HCT116 (cell line): Measurements from ENCODE around the gene NHSL2.

Experiments
- ELF1 ChIP-seq: IDR thresholded peaks from 2 replicates; pipeline ENCODE4 v1.6.1; 2012; ENCODE audit warnings: low read depth, borderline replicate concordance
- POLR2A ChIP-seq: IDR thresholded peaks from 2 replicates; pipeline ENCODE4 v1.7.0; 2011; ENCODE audit warnings: borderline replicate concordance; ENCODE audit not compliant: insufficient read depth, insufficient read length; ENCODE audit errors: extremely low read depth
- SIN3A ChIP-seq: IDR thresholded peaks from 2 replicates; pipeline ENCODE4 v1.6.1; 2012; ENCODE audit warnings: low read depth
- YY1 ChIP-seq: IDR thresholded peaks from 2 replicates; pipeline ENCODE4 v1.6.1; 2011; ENCODE audit warnings: low read length, low read depth, moderate library complexity, mild to moderate bottlenecking; ENCODE audit not compliant: insufficient replicate concordance; ENCODE audit errors: extremely low read depth
- TF ChIP-seq, protein P1 (sequence below), 3 experiments: fragments of 200-600 bp in 1 of 3; sonication (generic) in 1 of 3; IDR thresholded peaks in 2 of 3; conservative IDR thresholded peaks in 1 of 3; 2 replicates each; pipeline ENCODE4 v1.5.1; 2012 to 2017; ENCODE audit warnings: low read depth in 2 of 3, low read length in 2 of 3, antibody characterized with exemption in 1 of 3, borderline replicate concordance in 1 of 3, control low read depth in 1 of 3, mild to moderate bottlenecking in 1 of 3, mixed read lengths in 1 of 3, mixed run types in 1 of 3, moderate library complexity in 1 of 3; ENCODE audit not compliant: insufficient read depth in 1 of 3

DNA sequence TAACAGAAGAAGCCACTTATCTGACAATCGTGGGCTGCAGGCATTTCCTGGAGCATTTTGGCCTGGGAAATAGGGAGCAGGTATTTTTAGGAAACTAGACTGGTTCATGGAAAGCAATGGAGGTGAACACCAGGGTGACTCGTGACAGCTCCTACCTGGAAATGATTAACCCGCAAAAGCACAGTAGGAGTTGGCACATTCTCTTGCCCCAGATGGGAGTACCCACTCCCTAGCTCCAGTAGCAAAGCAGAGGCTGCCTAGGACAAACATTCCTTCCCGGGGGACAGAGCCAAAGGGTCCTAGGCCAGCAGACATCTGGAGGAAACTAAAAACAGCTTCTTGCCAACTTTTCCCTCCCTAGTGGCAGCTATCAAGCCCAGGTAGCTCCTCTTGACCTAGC lies 192.1 kb downstream of the NHSL2 start:
- TF ChIP-seq, protein P1, sequence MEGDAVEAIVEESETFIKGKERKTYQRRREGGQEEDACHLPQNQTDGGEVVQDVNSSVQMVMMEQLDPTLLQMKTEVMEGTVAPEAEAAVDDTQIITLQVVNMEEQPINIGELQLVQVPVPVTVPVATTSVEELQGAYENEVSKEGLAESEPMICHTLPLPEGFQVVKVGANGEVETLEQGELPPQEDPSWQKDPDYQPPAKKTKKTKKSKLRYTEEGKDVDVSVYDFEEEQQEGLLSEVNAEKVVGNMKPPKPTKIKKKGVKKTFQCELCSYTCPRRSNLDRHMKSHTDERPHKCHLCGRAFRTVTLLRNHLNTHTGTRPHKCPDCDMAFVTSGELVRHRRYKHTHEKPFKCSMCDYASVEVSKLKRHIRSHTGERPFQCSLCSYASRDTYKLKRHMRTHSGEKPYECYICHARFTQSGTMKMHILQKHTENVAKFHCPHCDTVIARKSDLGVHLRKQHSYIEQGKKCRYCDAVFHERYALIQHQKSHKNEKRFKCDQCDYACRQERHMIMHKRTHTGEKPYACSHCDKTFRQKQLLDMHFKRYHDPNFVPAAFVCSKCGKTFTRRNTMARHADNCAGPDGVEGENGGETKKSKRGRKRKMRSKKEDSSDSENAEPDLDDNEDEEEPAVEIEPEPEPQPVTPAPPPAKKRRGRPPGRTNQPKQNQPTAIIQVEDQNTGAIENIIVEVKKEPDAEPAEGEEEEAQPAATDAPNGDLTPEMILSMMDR (IDR thresholded peaks at IDR 0.05 in 2 of 3, conservative IDR thresholded peaks at IDR 0.05 in 1 of 3; ENCODE audit: borderline replicate concordance in 1 of 3, insufficient read depth in 1 of 3, low read depth in 2 of 3, low read length in 2 of 3): no peak
- TF ChIP-seq YY1 (no peak), SIN3A (no peak), ELF1 (no peak), POLR2A (no peak)
